K562 (cell line): ENCODE data around the gene PRPSAP1. TPM values are rescaled to one million over a fixed set of nuclear protein-coding genes. Genes with fewer than 3 reads are reported as not detected.
A peak's percentile ranks its signal among the peaks of the same experiment; 100 is the strongest.

Experiments used
- CREB3L1 ChIP-seq: fragments of 450-650 bp; IDR thresholded peaks from 2 replicates; pipeline ENCODE4 v1.6.1; 2014; ENCODE audit warnings: low read depth, mild to moderate bottlenecking, moderate library complexity, borderline replicate concordance
- FOXK2 ChIP-seq, 2 experiments: fragments of 450-650 bp; IDR thresholded peaks in 1 of 2; conservative IDR thresholded peaks in 1 of 2; 2 replicates each; pipeline ENCODE4 v1.6.1; 2016; ENCODE audit warnings: low read depth in 2 of 2, mild to moderate bottlenecking in 1 of 2
- GTF2E2 ChIP-seq: fragments of 200-800 bp; sonication (Bioruptor generic); IDR thresholded peaks from 2 replicates; pipeline ENCODE4 v1.6.1; 2016; ENCODE audit warnings: missing genetic modification characterization, missing compliant biosample characterization
- HDAC6 ChIP-seq: IDR thresholded peaks from 2 replicates; pipeline ENCODE4 v1.6.1; 2012; ENCODE audit warnings: low read depth, mild to moderate bottlenecking, control low read depth, inconsistent platforms, low read length, moderate library complexity
- HNRNPL ChIP-seq: fragments of 200-400 bp; formaldehyde crosslinking; IDR thresholded peaks from 2 replicates; pipeline ENCODE4 v1.6.1; 2017; ENCODE audit warnings: low read depth, mild to moderate bottlenecking, low read length
- KLF16 ChIP-seq: IDR thresholded peaks from 2 replicates; pipeline ENCODE4 v1.6.1; 2016; ENCODE audit warnings: antibody characterized with exemption
- PCBP2 ChIP-seq: fragments of 200-400 bp; formaldehyde crosslinking; IDR thresholded peaks from 2 replicates; pipeline ENCODE4 v1.6.1; 2018; ENCODE audit warnings: low read length, low read depth, mild to moderate bottlenecking, moderate library complexity; ENCODE audit not compliant: poor library complexity, severe bottlenecking
- PHF20 ChIP-seq: fragments of 450-650 bp; IDR thresholded peaks from 2 replicates; pipeline ENCODE4 v1.6.1; 2018; ENCODE audit not compliant: partially characterized antibody
- POLR2H ChIP-seq: IDR thresholded peaks from 2 replicates; pipeline ENCODE4 v1.6.1; 2016; ENCODE audit warnings: missing genetic modification characterization, low read depth, mild to moderate bottlenecking, control low read depth, missing compliant biosample characterization, moderate library complexity
- SMAD4 ChIP-seq: fragments of 250-450 bp; sonication (Bioruptor Pico); conservative IDR thresholded peaks from 2 replicates; pipeline ENCODE4 v1.8.0; 2021; ENCODE audit warnings: inconsistent platforms, mild to moderate bottlenecking, moderate library complexity
- TAL1 ChIP-seq: fragments of 450-650 bp; IDR thresholded peaks from 2 replicates; pipeline ENCODE4 v1.6.1; 2016; ENCODE audit warnings: mild to moderate bottlenecking
- ZBTB33 ChIP-seq: sonication (generic); formaldehyde crosslinking; IDR thresholded peaks from 2 replicates; pipeline ENCODE4 v1.8.1; 2023; ENCODE audit warnings: mild to moderate bottlenecking, missing genetic modification reagents
- ZBTB9 ChIP-seq: fragments of 450-650 bp; formaldehyde crosslinking; IDR thresholded peaks from 2 replicates; pipeline ENCODE4 v1.4.0; 2020; ENCODE audit warnings: mild to moderate bottlenecking, moderate library complexity
- ZFPM2 ChIP-seq: fragments of 250-450 bp; sonication (Bioruptor Pico); IDR thresholded peaks from 2 replicates; pipeline ENCODE4 v1.5.1; 2022; ENCODE audit warnings: mild to moderate bottlenecking
- ZNF311 ChIP-seq: fragments of 250-450 bp; sonication (Bioruptor Pico); IDR thresholded peaks from 2 replicates; pipeline ENCODE4 v1.4.0; 2020; ENCODE audit warnings: mild to moderate bottlenecking, moderate library complexity
- ZNF561 ChIP-seq: fragments of 450-650 bp; formaldehyde crosslinking; conservative IDR thresholded peaks from 2 replicates; pipeline ENCODE4 v1.4.0; 2020; ENCODE audit warnings: mild to moderate bottlenecking, moderate library complexity
- ZNF785 ChIP-seq: fragments of 250-450 bp; sonication (Bioruptor Pico); IDR thresholded peaks from 2 replicates; pipeline ENCODE4 v1.4.0; 2020; ENCODE audit warnings: mild to moderate bottlenecking
- ZNF79 ChIP-seq: fragments of 250-450 bp; sonication (Bioruptor Pico); IDR thresholded peaks from 2 replicates; pipeline ENCODE4 v1.4.0; 2020; ENCODE audit warnings: low read depth, mild to moderate bottlenecking, moderate library complexity
- polyA plus RNA-seq, 8 experiments: library from polyadenylated mRNA; depleted of rRNA in 4 of 8; stranded (reverse) in 5 of 8; unstranded in 3 of 8; fragments of >200 nt; fragmentation: Nextera tagmentation in 2 of 8; fragmentation: Illumina TruSeq in 1 of 8; extraction: Ambion mirVana in 2 of 8; extraction: Trizol in 1 of 8; gene quantifications; 2 replicates each; pipeline versions ENCODE4 v1.2.1 to v1.2.3, GENCODE V29; 2011 to 2014; ENCODE audit warnings: inconsistent platforms in 1 of 8, missing spikeins in 1 of 8
- total RNA-seq, 7 experiments: library from RNA; depleted of rRNA in 6 of 7; stranded (reverse); fragments of >200 nt in 6 of 7; fragmentation: Illumina TruSeq in 2 of 7; extraction: Trizol in 2 of 7; gene quantifications; 2 replicates each; pipeline versions ENCODE4 v1.2.1 to v1.2.3, GENCODE V29; 2011 to 2021; ENCODE audit warnings: low replicate concordance in 1 of 7
- TF ChIP-seq, protein P1 (sequence below): fragments of 250-450 bp; sonication (Bioruptor Pico); IDR thresholded peaks from 2 replicates; pipeline ENCODE4 v1.4.0; 2020
- TF ChIP-seq, protein P2 (sequence below), 2 experiments: IDR thresholded peaks; 2 replicates each; pipeline ENCODE4 v1.6.1; 2012; ENCODE audit warnings: improper control_type of control experiment in 2 of 2, low read depth in 2 of 2, low read length in 2 of 2, borderline replicate concordance in 1 of 2

PRPSAP1 gene
- total and polyA plus RNA-seq, 9 of the 15 experiments (the other 6 are each of a cell fraction or from before 2014, with no cell fraction given): 21.9 to 77.1 (median 40.8) TPM

DNA sequence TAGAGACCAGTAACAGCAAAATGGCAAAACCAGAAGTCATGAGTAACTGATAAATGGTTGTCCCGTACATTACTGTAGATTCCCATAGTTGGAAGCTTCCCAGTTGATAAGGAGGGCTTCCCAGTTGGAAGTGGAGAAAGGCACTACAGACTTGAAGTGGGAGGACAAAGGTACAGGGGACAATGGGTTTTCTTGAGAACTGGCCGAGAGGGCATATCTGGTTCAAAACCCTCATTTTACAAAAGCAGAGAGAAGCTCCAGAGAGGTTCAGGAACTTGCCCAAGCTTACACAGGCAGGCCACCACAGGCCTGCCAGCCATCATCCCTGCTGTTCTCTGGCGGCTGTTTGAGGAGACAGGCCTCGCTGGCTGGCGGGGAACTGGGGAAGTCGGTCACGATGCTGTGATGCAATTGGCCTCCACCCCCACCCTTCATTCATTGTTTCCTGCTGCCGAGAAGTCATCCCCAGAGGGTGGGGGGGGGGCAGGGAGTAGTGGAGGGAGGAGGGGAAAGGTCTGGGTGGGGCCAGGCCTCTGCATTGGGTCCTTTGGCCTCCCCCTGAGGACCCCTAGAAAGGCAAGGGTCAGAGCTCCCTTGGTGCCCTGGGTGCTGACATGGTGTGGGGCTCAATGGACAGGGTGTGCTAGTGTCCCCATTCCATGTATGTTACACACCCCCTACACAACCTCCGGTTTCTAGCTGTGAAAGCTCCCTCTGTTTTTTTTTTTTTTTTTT is 85.5 kb downstream of the PRPSAP1 start (continued):
- TF ChIP-seq, protein P1, sequence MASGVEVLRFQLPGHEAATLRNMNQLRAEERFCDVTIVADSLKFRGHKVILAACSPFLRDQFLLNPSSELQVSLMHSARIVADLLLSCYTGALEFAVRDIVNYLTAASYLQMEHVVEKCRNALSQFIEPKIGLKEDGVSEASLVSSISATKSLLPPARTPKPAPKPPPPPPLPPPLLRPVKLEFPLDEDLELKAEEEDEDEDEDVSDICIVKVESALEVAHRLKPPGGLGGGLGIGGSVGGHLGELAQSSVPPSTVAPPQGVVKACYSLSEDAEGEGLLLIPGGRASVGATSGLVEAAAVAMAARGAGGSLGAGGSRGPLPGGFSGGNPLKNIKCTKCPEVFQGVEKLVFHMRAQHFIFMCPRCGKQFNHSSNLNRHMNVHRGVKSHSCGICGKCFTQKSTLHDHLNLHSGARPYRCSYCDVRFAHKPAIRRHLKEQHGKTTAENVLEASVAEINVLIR (CRISPR knock-in tag): no peak
- TF ChIP-seq ZBTB33: no peak
- no peak for TF ChIP-seq FOXK2 (conservative IDR thresholded peaks at IDR 0.05 in 1 of 2, IDR thresholded peaks at IDR 0.05 in 1 of 2; ENCODE audit: low read depth in 2 of 2)
- no peak for TF ChIP-seq ZNF561 (CRISPR knock-in tag)
- TF ChIP-seq KLF16: no peak
- TF ChIP-seq SMAD4: 0 out of 2 replicates have a peak, but pooled peaks have one; percentile 36
- no peak for TF ChIP-seq ZNF785 (CRISPR knock-in tag)
- no peak for TF ChIP-seq HNRNPL
- TF ChIP-seq ZFPM2 (CRISPR knock-in tag): no peak
- peak; percentile 10 for TF ChIP-seq PHF20
- no peak for TF ChIP-seq PCBP2
- TF ChIP-seq ZBTB9 (CRISPR knock-in tag): no peak
- no peak for TF ChIP-seq HDAC6
- no peak for TF ChIP-seq ZNF79 (CRISPR knock-in tag)
- no peak for TF ChIP-seq TAL1
- TF ChIP-seq, protein P2, sequence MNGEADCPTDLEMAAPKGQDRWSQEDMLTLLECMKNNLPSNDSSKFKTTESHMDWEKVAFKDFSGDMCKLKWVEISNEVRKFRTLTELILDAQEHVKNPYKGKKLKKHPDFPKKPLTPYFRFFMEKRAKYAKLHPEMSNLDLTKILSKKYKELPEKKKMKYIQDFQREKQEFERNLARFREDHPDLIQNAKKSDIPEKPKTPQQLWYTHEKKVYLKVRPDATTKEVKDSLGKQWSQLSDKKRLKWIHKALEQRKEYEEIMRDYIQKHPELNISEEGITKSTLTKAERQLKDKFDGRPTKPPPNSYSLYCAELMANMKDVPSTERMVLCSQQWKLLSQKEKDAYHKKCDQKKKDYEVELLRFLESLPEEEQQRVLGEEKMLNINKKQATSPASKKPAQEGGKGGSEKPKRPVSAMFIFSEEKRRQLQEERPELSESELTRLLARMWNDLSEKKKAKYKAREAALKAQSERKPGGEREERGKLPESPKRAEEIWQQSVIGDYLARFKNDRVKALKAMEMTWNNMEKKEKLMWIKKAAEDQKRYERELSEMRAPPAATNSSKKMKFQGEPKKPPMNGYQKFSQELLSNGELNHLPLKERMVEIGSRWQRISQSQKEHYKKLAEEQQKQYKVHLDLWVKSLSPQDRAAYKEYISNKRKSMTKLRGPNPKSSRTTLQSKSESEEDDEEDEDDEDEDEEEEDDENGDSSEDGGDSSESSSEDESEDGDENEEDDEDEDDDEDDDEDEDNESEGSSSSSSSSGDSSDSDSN (IDR thresholded peaks at IDR 0.05; ENCODE audit: borderline replicate concordance in 1 of 2, low read depth in 2 of 2, low read length in 2 of 2): no peak
- no peak for TF ChIP-seq ZNF311 (CRISPR knock-in tag)
- no peak for TF ChIP-seq CREB3L1
- TF ChIP-seq GTF2E2: 0 out of 2 replicates have a peak, but pooled peaks have one; percentile 16
- peak; percentile 61 for TF ChIP-seq POLR2H
